Stimulated activated CD8-positive, alpha-beta memory T cell treated with anti-CD3 and anti-CD28 coated beads, Interleukin-4, amount 100 ng/mL, for 4 hours (primary cell): ENCODE data around the gene SUMF1.
A peak's percentile ranks its signal among the peaks of the same experiment; 100 is the strongest.

ENCODE experiments used
- DNase-seq, 2 donors: peaks; one replicate each; pipeline ENCODE4 v3.0.0-alpha.2; 2020; ENCODE audit warnings: low read depth in 2 of 2, low spot score in 1 of 2

SUMF1 gene

DNA sequence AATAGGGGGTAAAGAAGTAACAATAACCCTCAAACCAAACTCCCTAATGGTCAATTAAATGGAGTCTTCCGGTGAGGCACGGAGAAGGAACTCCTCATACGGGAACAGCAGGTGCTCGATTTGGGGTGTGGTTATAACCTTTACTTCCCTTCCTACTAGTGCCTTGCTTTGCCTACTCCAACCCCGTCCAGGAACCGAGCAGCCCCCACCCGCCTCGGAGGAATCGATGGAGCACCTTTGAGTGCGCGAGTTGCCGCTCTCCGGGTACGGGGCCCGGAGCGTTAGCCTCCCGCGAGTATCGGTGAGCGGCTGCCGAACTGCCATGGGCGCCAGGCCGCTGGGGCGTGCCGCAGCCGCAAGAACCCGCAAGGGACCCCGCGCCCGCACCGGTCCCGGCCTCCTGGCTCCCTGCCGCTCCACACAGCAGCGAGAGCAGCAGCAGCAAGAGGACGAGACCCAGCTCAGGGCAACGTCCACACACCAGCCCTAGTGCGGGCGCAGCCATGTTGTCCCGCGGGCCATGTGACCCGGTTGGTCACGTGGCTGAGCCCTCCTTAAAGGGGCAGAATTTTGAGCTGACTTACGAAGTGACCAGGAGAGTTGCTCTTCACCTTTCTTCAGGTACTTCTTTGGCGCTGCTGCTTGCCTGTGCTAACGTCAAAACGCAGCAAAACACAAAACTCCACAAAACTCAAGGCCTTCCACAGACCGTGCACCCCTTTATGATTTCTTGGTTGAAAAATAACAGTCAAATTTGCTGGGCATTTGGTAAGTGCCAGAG, at the start of gene SUMF1:
Gene SUMF1, minus strand, starts transcription at position 529 of the 781 bp plus-strand sequence. Its CDS starts 24 bp downstream, at position 505.
- DNase-seq: peak; percentile 47 to 54

- DNase-seq: no peak
These were observed 49.0 kb upstream of the SUMF1 start for GRCh38 chr3:4515916-4516579.

DNA sequence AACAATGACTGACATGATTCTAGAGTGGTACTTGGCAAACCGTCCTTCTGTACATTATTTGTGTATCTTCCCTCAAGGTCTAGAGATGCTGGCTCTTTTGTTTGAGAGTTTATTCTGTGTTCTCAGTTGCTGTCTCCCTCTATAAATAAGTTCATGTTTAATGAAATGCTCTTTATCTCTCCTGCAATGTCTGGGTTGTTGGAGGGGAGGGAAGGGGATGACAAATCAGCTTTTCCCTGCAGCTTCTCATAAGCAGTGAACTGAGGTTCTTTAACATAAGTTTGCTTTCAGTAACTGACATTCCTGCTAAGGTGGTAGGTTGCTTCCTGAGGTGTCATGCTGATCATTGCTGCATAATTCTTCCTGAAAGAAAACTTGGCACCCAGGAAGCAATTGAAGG, 47.8 kb upstream of the SUMF1 start:
- no peak for DNase-seq

DNA sequence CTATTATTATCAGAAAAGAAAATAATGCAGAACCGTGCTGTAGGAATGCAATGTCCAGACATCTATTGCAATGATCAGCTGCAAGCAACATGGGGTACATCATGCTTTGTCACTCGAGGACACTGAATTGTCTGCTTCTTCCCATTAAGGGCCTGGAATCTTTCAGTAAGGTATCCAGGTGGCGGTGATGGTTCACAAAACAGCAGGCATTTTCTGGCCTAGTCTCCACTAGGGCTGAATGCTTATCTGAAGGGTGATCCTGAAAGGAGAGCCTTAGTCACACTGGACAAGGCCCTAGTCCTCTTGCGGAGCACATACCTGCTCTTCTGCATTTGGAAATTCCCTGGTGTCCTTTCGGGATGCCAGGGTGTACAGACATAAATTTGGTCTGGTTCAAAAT, 47.3 kb upstream of the SUMF1 start:
- no peak for DNase-seq

- DNase-seq: no peak
These were observed 46.0 kb upstream of the SUMF1 start for GRCh38 chr3:4512895-4513616.

- DNase-seq: no peak
These were observed 44.6 kb upstream of the SUMF1 start for GRCh38 chr3:4511491-4512262.

- DNase-seq: no peak
These were observed 43.1 kb upstream of the SUMF1 start for GRCh38 chr3:4509983-4510755.

DNA sequence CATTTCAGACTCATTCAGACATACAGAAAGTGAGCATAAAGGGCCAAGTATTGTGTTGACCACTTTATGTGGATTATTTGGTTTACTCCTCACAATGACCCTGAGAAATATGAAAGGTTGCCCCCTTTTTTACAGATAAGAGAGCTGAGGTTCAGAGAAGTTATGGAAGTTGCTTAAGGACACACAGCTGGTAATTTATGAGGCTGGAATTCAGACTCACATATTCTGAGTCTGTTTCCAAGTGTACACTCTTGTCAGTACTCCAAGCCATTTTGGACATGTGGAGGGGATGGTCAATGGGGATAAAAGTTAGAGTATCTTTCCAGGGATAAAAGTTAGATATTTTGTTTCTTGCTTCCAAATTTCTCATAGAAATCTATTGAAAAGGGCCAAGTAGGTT, 42.0 kb upstream of the SUMF1 start:
- DNase-seq: no peak

GRCh38 chr3:4508048-4508981, 41.2 kb upstream of the SUMF1 start:
- no peak for DNase-seq

DNA sequence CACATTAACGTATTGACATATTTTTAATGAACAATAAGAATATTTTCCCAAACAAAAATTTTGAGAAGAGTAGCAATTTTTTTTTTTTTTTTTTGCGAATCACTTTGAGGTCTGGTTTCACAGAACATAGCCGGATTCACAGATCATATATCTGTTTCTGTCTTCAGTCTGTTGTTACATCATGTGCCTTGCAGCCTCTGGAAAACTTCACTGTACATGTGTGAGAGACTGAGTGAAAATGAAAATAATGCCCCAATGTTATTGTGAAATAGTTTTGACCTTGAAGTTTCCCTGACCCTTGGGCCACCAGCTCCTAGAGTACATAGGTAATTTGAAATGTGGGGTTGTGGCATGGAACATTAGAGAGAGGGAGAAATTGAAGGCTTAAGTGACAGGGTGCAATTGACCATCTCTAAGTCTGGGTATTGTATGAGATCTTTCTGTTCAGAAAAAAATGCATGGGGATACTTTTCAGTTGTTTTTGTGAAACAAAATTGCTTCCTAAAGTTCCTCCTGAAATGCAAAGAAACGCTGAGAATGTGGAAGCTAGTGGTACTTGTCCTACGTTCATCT, 40.0 kb upstream of the SUMF1 start:
- no peak for DNase-seq

GRCh38 chr3:4506559-4507023, 39.5 kb upstream of the SUMF1 start:
- no peak for DNase-seq

DNA sequence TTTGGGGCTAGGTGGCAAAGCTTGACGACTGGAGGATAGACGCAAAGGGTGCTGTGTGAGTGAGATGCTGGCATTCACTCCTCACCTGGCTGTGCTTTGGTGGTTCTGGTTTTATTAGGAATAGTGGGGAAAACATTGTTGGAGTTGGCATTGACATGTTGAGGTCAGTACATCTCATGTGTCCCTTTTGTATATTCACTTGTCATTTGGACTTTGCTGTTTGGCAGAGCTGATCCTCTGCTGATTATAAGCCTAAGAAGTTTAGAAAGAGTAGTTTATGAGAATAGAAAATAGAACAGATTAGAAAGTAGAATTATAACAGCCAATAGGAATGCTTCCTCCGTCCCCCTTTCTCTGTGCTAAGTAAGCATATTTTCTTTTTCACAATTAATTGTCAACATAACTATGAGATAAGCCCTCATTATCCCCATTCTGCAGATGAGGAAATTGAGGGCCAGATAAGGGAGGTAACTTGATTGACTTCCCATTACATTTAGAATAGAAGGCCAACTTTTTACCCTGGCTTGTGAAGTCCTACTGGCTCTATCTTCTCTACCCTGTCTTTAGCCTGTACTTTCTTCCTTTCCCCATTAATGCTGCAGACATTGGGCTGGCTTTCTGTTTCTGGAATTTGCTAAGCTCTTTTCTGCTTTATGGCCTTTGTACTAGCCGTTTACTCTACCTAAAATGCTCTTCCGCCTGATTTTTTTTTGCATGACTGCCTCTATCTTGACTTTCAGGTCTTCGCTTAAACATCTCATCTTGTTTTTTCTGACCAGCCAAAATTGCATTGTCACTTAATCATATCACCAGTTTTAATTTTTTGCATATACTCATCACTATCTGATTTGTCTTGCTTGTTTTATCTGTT, 38.9 kb upstream of the SUMF1 start:
- DNase-seq: no peak

DNA sequence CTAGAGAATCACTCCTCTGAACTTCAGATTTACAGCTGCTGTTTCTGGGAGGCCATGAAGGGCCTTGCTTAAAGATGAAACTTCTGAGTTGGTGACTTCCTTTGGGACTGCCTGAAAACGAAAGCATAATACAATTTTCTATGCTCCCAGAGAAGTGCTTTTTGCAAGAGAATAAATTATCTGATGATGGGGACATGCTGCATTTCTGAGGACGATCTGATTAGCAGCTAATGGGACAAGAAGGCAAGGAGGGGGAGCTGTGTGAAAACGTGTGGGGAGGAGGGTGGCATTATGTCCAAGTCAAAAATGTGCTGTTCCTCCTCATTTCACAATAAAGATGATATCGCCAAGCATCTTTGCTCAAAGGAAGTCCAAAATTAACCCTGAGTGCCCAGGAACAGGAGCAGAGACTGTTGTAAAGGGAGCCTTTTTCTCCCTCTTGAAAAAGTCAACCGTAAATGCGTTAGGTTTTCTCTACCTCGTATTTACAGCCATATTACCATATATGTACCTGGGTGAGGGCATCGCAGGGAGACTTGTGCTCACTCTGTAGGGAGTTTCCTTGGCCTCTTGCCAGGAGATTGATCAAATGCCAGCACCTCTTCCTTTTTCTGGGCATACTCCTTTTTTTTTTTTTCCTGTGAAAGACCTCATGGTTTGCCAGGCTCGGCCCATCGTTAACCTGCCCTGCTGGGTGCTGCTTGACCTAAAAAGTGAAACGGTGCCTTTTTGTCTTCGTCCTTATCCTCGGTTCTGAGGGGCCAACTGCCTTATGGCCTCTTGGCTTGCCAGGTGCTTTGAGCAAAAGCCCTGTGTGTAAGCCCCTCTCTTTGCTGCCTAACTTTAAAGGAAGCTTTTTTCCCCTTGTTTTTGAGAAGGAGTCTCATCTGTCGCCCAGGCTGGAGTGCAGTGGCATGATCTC, 37.5 kb upstream of the SUMF1 start:
- no peak for DNase-seq

- no peak for DNase-seq
These were observed 36.0 kb upstream of the SUMF1 start for GRCh38 chr3:4503050-4503449.

- no peak for DNase-seq
These were observed 34.9 kb upstream of the SUMF1 start for GRCh38 chr3:4501927-4502326.

DNA sequence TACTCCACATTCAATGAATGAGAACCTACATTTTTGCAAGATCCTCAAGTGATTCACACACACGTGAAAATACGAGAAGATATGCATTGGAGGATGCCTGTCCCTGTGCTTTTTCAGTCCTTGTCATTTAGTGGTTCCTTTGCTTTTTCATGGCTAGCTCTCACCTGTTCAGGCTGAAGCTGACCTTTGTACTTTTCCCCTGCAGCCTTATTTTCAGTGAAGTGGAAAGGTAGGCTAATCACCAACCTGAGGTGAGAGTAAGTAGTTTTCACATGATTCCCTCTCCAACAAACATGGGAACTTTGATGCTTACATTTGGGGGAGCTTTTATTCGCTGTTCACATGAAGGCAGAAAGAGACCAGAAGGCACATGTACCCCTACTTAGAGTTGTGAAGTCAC, 34.4 kb upstream of the SUMF1 start:
- DNase-seq: no peak

- DNase-seq: no peak
These were observed 31.4 kb upstream of the SUMF1 start for GRCh38 chr3:4498446-4498845.
